ENCODE measurements around the gene NUTF2. TPM values are rescaled to one million over a fixed set of nuclear protein-coding genes. Genes with fewer than 3 reads are reported as not detected.

Gene NUTF2
- total RNA-seq, 6 experiments from 2014 or later, result 182 to 195 (median 185) TPM

GRCh38 chr16:67882374-67883145 lies 35.8 kb downstream of the NUTF2 start:
- H3K27ac Mint-ChIP-seq, result no peak overlapping the region
- peaks cover 12% of the 10 kb centered on the region for H3K27me3 Mint-ChIP-seq (ENCODE audit: insufficient read depth)

GRCh38 chr16:67883146-67883871 lies 36.6 kb downstream of the NUTF2 start:
- H3K27ac Mint-ChIP-seq, result no peak overlapping the region
- H3K9me3 Mint-ChIP-seq, result no peaks in the 10 kb centered on the region
- no peak overlapping the region for H3K4me3 Mint-ChIP-seq
- DNase-seq, result no peak
- peaks cover 16% of the 10 kb centered on the region for H3K4me1 Mint-ChIP-seq (ENCODE audit: low read depth)
- peaks cover 27% of the 10 kb centered on the region for H3K36me3 Mint-ChIP-seq (ENCODE audit: low read depth)
- H3K27me3 Mint-ChIP-seq (ENCODE audit: insufficient read depth), result peaks cover 12% of the 10 kb centered on the region
- TF ChIP-seq CTCF (IDR thresholded peaks at IDR 0.05), result no peak

More at GRCh38 chr16:67882374-67883145, 35.8 kb downstream of the NUTF2 start:
- peaks cover 16% of the 10 kb centered on the region for H3K4me1 Mint-ChIP-seq (ENCODE audit: low read depth)
- no peaks in the 10 kb centered on the region for H3K9me3 Mint-ChIP-seq
- peaks cover 27% of the 10 kb centered on the region for H3K36me3 Mint-ChIP-seq (ENCODE audit: low read depth)
- no peak for TF ChIP-seq CTCF (IDR thresholded peaks at IDR 0.05)
- H3K4me3 Mint-ChIP-seq, result no peak overlapping the region
- no peak for DNase-seq

- Mint-ChIP-seq H3K4me3 (no peak overlapping the region), H3K36me3 (ENCODE audit: low read depth) (peaks cover 27% of the 10 kb centered on the region), H3K9me3 (no peaks in the 10 kb centered on the region), H3K4me1 (ENCODE audit: low read depth) (peaks cover 16% of the 10 kb centered on the region), H3K27me3 (ENCODE audit: insufficient read depth) (peaks cover 12% of the 10 kb centered on the region), H3K27ac (no peak overlapping the region)
- no peak for DNase-seq
- peak; percentile 96 for TF ChIP-seq CTCF (IDR thresholded peaks at IDR 0.05)
These were observed 37.1 kb downstream of the NUTF2 start for GRCh38 chr16:67883872-67884261.

- peaks cover 21% of the 10 kb centered on the region for H3K36me3 Mint-ChIP-seq (ENCODE audit: low read depth)
- H3K4me1 Mint-ChIP-seq (ENCODE audit: low read depth), result peaks cover 16% of the 10 kb centered on the region
- no peak for TF ChIP-seq CTCF (IDR thresholded peaks at IDR 0.05)
- no peaks in the 10 kb centered on the region for H3K9me3 Mint-ChIP-seq
- peak; percentile 91 for DNase-seq
- peaks cover 12% of the 10 kb centered on the region for H3K27me3 Mint-ChIP-seq (ENCODE audit: insufficient read depth)
- peak within 1 kb of the TSS; percentile 31 for H3K4me3 Mint-ChIP-seq
- H3K27ac Mint-ChIP-seq, result peak within 1 kb of the TSS; percentile 65
These were observed 38.0 kb downstream of the NUTF2 start, which contains the start of gene NRN1L for GRCh38 chr16:67884684-67885083. TSS of gene NRN1L (plus strand) at chr16:67884885. CDS start at chr16:67884904, 19 bp downstream.

- Mint-ChIP-seq H3K27ac (no peak overlapping the region), H3K4me1 (ENCODE audit: low read depth) (peaks cover 16% of the 10 kb centered on the region), H3K36me3 (ENCODE audit: low read depth) (peaks cover 21% of the 10 kb centered on the region), H3K4me3 (no peak overlapping the region), H3K27me3 (ENCODE audit: insufficient read depth) (peaks cover 12% of the 10 kb centered on the region), H3K9me3 (no peaks in the 10 kb centered on the region)
- no peak for TF ChIP-seq CTCF (IDR thresholded peaks at IDR 0.05)
- no peak for DNase-seq
These were observed 38.8 kb downstream of the NUTF2 start for GRCh38 chr16:67885545-67885944.

Measured in HFFc6 (cell line).